SU-DHL-6 (cell line): ENCODE results near the gene EPHB3.

Experiments
- EZH2phosphoT487 ChIP-seq: fragments of 200-600 bp; sonication (generic), shearing (Covaris generic); conservative IDR thresholded peaks from 2 replicates; pipeline ENCODE4 v1.6.1; 2018; ENCODE audit warnings: mild to moderate bottlenecking, antibody characterized with exemption, low read length, moderate library complexity, mixed read lengths
- TF ChIP-seq, protein P1 (sequence below): fragments of 200-600 bp; sonication (generic); IDR thresholded peaks from one replicate; pipeline ENCODE4 v1.5.1; 2017; ENCODE audit warnings: antibody characterized with exemption, mild to moderate bottlenecking, low read length, moderate library complexity; ENCODE audit not compliant: insufficient read depth, poor library complexity, severe bottlenecking

DNA sequence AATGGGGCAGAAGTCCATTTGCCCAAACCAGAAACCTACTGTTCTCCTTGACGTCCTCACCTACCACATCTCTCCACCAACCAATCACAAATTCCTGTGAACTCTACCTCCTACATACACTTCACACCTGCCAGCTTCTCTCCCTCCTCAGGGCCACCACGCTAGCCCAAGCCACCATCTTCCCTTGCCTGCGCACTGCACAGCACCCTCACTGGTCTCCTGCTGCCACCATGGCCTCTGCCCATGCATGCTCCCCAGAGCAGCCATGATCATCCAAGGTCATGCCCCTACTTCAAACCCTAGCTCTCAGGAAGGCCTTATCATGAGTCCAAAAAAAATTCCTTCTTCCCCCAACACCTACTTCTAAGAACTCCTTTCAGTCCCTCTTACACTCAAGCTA is 1.1 kb upstream of the EPHB3 start:
- TF ChIP-seq, protein P1, sequence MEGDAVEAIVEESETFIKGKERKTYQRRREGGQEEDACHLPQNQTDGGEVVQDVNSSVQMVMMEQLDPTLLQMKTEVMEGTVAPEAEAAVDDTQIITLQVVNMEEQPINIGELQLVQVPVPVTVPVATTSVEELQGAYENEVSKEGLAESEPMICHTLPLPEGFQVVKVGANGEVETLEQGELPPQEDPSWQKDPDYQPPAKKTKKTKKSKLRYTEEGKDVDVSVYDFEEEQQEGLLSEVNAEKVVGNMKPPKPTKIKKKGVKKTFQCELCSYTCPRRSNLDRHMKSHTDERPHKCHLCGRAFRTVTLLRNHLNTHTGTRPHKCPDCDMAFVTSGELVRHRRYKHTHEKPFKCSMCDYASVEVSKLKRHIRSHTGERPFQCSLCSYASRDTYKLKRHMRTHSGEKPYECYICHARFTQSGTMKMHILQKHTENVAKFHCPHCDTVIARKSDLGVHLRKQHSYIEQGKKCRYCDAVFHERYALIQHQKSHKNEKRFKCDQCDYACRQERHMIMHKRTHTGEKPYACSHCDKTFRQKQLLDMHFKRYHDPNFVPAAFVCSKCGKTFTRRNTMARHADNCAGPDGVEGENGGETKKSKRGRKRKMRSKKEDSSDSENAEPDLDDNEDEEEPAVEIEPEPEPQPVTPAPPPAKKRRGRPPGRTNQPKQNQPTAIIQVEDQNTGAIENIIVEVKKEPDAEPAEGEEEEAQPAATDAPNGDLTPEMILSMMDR, result no peak
- TF ChIP-seq EZH2phosphoT487, result no peak
